Osteocyte (in vitro differentiated cells): ENCODE data around the gene RANBP10. TPM values are rescaled to one million over a fixed set of nuclear protein-coding genes. Genes with fewer than 3 reads are reported as not detected.
A peak's percentile ranks its signal among the peaks of the same experiment; 100 is the strongest.

Source experiments
- DNase-seq: peaks from one replicate; pipeline ENCODE4 v3.0.0; 2021; ENCODE audit warnings: mixed read lengths; ENCODE audit not compliant: unreplicated experiment; ENCODE audit errors: extremely low spot score
- H3K27ac Mint-ChIP-seq: one replicate; pipeline ENCODE4 v1.8.0; 2021; ENCODE audit warnings: mild to moderate bottlenecking, mixed read lengths; ENCODE audit not compliant: unreplicated experiment
- H3K27me3 Mint-ChIP-seq: one replicate; pipeline ENCODE4 v1.8.0; 2021; ENCODE audit warnings: mixed read lengths; ENCODE audit not compliant: unreplicated experiment
- H3K36me3 Mint-ChIP-seq: one replicate; pipeline ENCODE4 v1.8.0; 2021; ENCODE audit warnings: mixed read lengths; ENCODE audit not compliant: unreplicated experiment
- H3K4me1 Mint-ChIP-seq: one replicate; pipeline ENCODE4 v1.8.0; 2021; ENCODE audit warnings: mixed read lengths; ENCODE audit not compliant: unreplicated experiment
- H3K4me3 Mint-ChIP-seq: one replicate; pipeline ENCODE4 v1.8.0; 2021; ENCODE audit warnings: mild to moderate bottlenecking, moderate library complexity, mixed read lengths; ENCODE audit not compliant: unreplicated experiment
- H3K9me3 Mint-ChIP-seq: one replicate; pipeline ENCODE4 v1.8.0; 2021; ENCODE audit warnings: mixed read lengths; ENCODE audit not compliant: unreplicated experiment
- total RNA-seq: library from RNA; stranded (reverse); gene quantifications from 2 replicates; pipeline ENCODE4 v1.2.1, GENCODE V29; 2021
- TF ChIP-seq, protein P1 (sequence below): fragments of 200-600 bp; sonication (generic); IDR thresholded peaks from 2 replicates; pipeline ENCODE4 v1.5.0; 2021; ENCODE audit warnings: antibody characterized with exemption, mild to moderate bottlenecking, moderate library complexity

The RANBP10 gene
- total RNA-seq, 1 donor from 2014 or later: 18.9 TPM

- TF ChIP-seq, protein P1, sequence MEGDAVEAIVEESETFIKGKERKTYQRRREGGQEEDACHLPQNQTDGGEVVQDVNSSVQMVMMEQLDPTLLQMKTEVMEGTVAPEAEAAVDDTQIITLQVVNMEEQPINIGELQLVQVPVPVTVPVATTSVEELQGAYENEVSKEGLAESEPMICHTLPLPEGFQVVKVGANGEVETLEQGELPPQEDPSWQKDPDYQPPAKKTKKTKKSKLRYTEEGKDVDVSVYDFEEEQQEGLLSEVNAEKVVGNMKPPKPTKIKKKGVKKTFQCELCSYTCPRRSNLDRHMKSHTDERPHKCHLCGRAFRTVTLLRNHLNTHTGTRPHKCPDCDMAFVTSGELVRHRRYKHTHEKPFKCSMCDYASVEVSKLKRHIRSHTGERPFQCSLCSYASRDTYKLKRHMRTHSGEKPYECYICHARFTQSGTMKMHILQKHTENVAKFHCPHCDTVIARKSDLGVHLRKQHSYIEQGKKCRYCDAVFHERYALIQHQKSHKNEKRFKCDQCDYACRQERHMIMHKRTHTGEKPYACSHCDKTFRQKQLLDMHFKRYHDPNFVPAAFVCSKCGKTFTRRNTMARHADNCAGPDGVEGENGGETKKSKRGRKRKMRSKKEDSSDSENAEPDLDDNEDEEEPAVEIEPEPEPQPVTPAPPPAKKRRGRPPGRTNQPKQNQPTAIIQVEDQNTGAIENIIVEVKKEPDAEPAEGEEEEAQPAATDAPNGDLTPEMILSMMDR: no peak
- Mint-ChIP-seq H3K4me3 (peak overlapping the region; percentile 95), H3K4me1 (peaks cover 15% of the 10 kb centered on the region)
Measured at GRCh38 chr16:67807148-67807682, 855 bp upstream of the RANBP10 start.

DNA sequence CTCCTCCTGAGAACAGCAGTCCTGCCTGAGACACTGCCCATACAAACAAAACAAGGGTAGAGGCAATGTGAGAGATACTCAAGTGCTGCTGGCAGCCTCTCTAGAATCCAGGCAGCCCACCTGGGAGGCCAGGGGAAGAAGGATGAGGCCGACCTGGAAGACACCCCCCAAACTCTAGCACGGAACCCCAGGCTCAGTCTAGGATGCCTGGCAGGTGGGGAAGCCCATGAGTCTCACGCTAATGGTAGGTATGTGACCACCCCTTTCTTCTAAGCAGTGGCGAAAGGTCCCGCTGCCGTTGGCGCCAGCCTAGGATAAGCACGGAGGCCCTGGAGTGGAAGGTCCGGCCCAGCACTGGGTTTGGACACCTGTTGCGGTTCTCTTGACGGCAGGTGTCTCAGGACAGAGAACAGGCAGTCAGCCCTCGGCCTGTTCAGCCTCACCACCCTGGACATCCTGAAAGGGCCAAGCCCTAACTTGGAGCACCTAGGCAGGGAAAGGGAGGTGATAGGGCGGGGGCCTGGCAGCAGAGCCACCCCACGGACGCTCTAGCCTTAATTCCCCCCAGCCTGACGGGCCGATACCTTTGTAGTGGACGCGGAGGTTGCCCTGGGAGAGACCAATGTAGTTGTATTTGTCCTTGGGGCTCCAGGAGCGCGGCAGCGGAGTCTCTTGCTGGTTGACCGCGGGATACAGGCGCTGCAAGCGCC lies 487 bp downstream of the RANBP10 start:
- DNase-seq: no peak
- Mint-ChIP-seq H3K27ac (peak overlapping the region; percentile 97), H3K4me1 (peaks cover 15% of the 10 kb centered on the region), H3K4me3 (peak overlapping the region; percentile 95), H3K27me3 (no peaks in the 10 kb centered on the region), H3K9me3 (no peaks in the 10 kb centered on the region), H3K36me3 (peaks cover 3% of the 10 kb centered on the region)
- TF ChIP-seq, protein P1: no peak

More at GRCh38 chr16:67807148-67807682, 855 bp upstream of the RANBP10 start:
- Mint-ChIP-seq H3K36me3 (peaks cover 2% of the 10 kb centered on the region), H3K27ac (peak overlapping the region; percentile 97), H3K27me3 (peaks cover 2% of the 10 kb centered on the region), H3K9me3 (no peaks in the 10 kb centered on the region)
- no peak for DNase-seq

GRCh38 chr16:67804853-67805542 lies 1.4 kb downstream of the RANBP10 start:
- Mint-ChIP-seq H3K9me3 (no peaks in the 10 kb centered on the region), H3K4me1 (peaks cover 19% of the 10 kb centered on the region), H3K27me3 (no peaks in the 10 kb centered on the region), H3K27ac (peak overlapping the region; percentile 97), H3K36me3 (peaks cover 9% of the 10 kb centered on the region), H3K4me3 (peak overlapping the region; percentile 95)
- TF ChIP-seq, protein P1: no peak
- DNase-seq: no peak

- Mint-ChIP-seq H3K4me3 (no peak overlapping the region), H3K9me3 (no peaks in the 10 kb centered on the region), H3K27me3 (no peaks in the 10 kb centered on the region), H3K36me3 (peaks cover 13% of the 10 kb centered on the region), H3K27ac (no peak overlapping the region), H3K4me1 (peaks cover 19% of the 10 kb centered on the region)
- TF ChIP-seq, protein P1: no peak
- DNase-seq: no peak
Measured at GRCh38 chr16:67803894-67804293, 2.5 kb downstream of the RANBP10 start.

GRCh38 chr16:67801883-67802282 lies 4.5 kb downstream of the RANBP10 start:
- H3K27me3 Mint-ChIP-seq: no peaks in the 10 kb centered on the region
- H3K27ac Mint-ChIP-seq: no peak overlapping the region
- H3K36me3 Mint-ChIP-seq: peaks cover 16% of the 10 kb centered on the region
- TF ChIP-seq, protein P1: no peak
- DNase-seq: no peak
- H3K9me3 Mint-ChIP-seq: no peaks in the 10 kb centered on the region
- H3K4me3 Mint-ChIP-seq: no peak overlapping the region
- peaks cover 14% of the 10 kb centered on the region for H3K4me1 Mint-ChIP-seq
